ENCODE data around the gene CCDC171.
"Not testable (repeated sequence)": the region's sequence is repeated elsewhere in the genome, so short reads cannot be mapped to it uniquely, and the experiment has no call there.

Gene CCDC171

DNA sequence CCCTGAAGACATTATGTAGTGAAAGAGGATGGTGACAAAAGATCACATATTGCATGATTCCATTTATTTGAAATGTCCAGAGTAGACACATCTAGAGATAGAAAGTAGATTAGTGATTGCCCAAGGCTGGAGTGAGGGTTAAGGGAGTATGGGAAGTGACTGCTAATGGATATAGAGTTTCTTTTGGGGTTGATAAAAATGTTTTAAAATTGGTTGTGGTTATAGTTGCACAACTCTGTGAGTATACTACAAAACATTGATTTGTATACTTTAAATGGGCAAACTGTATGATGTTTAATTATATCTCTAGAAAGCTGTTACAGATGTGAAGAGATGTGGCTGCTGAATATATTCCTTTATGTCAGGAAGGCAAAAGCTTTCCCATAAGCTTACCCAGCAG is 202.8 kb downstream of the CCDC171 start:
- no peak for DNase-seq

DNA sequence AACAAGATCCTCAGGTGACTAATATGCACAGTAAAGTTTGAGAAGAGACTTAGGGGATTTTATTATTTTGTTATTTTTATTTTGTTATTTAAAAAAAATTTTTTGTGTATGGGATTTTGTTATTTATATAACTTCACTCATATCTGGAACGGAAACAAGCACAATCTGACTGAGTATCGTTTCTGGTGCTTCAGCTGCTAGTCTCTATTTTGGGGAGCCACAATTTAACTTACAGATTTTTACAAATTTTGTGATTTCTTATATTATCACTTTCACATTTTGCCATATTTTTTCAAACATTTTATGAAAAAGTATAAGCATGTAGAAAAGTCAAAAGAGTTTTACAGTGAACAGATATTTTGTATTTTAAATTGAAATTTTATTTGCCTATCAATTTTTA is 208.7 kb downstream of the CCDC171 start:
- no peak for DNase-seq

DNA sequence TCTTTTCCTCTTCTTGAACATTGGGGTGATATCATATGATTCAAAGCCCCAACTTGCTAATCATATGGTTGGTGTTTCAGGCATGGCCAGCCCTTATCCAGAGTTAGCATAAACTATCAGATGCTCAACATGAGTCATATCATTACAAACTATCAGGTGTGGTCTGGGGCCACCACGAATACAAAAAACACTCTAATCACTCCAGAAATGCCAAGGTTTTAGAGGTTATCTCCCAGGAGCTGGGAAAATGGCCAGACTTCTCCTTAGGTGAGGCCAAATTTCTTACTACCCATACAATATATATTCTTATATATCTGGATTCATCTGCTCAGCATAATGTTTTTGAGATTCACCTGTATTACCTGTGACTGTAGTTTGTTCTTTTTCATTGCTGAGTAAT is 210.5 kb downstream of the CCDC171 start:
- DNase-seq, result no peak

DNA sequence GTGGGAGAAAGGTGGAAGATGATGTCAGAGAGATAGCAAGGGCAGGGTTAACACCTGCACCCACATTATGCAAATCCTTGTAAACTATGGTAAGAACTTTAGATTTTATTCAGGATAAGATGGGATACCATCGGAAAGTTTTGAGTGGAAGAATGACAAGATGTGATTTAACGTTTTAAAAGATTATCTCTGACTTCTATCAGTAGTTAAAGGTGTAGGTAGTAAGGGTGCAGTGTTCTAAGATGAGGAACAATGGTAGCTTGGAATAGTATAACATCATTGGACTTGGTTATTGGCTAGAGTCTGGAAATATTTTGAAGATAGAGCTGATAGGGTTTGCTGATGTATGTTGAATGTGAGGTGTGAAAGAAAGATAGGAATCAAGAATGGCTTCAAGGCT is 211.3 kb downstream of the CCDC171 start:
- DNase-seq, result no peak

DNA sequence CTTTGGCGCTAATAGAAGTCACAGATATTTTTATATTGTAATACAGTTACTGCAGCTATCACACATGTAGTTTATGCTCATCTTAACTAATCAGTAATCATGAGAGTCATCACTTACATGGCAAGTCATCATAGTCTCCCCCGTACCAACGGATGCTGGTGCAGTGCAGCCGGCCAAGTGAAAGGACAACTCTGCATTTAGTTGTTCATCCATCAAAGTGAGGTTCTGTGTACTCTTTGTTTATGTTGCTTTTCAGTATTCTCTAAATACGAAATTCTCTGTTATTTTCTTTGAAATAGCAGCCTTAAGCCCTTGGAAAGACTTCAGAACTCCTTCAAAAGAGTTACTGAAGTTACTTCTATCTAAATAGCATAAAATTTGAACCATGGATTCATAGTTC is 216.7 kb downstream of the CCDC171 start:
- no peak for DNase-seq

DNA sequence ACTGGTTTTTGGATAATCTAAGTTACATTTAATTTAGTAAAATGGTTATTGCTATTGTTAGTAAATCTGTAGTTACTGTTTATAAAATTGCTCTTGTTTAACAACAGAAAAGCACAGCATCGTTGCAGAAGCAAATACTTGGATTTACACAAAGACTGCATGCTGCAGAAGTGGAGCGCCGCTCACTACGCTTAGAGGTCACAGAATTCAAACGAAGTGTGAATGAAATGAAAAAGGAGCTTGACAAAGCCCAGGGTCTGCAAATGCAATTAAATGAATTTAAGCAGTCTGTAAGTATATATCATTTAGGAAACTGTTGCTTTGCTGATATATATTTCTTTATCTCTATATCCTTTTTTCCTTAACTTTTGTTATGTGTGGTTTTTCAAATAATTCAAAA is 226.0 kb downstream of the CCDC171 start:
- no peak for DNase-seq

DNA sequence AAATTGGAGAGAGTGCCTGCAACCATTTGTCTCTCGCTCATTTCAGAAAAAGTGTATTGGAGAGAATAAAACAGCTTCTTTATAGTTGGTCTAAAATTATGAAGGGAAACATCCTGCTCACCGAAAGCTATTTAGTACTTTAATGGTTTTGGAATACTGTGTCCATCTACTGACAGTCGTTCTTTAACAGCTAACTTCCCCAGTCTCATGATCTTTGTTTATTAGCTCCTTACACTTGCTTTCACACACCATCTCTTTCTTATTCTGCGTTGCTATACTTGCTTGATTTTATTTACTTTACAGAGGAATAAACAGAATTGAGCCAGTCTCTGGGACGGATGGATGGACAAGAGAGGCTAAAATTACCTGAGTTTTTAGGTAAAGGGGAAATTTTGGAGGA is 229.3 kb downstream of the CCDC171 start:
- no peak for DNase-seq

DNA sequence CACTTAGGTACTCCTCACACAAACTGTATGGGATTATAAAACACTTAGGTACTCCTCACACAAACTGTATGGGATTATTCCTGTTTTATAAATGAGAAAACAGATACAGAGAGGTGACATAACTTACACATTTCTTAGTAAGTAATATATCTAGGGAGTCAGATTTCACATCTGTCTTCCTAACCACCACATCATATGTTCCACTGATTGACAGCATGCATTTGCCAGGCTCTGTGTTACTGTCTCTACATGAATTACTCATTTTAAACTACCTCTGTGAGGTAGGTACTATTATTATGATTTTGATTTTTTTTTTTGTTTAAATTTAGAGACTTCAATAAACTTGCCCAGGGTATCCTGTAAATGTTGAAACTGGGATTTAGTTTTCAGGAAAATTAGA is 232.7 kb downstream of the CCDC171 start:
- no peak for DNase-seq

DNA sequence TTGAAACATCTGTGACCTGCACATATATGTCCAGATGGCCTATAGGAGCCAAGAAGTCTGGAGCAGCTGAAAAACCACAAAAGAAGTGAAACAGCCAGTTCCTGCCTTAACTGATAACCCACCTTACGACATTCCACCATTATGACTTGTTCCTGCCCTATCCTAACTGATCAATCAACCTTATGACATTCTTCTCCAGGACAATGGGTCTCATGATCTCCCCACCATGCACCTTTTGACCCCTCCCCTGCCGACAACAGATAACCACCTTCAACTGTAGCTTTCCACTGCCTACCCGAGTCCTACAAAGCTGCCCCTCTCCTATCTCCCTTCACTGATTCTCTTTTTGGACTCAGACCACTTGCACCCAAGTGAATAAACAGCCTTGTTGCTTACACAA is 233.8 kb downstream of the CCDC171 start:
- DNase-seq, result no peak

DNA sequence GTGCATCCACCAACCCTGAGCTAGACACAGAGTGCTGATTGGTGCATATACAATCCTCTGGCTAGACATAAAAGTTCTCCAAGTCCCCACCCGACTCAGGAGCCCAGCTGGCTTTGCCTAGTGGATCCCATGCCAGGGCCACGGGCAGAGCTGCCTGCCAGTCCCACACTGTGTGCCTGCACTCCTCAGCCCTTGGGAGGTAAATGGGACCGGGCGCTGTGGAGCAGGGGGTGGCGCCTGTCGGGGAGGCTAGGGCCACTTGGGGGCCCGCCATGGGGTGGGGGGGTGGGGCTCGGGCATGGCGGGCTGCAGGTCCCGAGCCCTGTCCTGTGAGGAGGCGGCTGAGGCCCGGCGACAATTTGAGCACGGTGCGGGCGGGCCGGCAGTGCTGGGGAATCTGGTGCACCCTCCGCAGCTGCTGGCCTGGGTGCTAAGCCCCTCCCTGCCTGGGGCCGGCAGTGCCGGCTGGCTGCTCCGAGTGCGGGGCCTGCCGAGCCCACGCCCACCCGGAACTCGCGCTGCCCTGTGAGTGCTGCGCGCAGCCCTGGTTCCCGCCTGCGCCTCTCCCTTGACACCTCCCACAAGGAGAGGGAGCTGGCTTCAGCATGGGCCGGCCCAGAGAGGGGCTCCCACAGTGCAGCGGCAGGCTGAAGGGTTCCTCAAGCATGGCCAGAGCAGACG is 257.5 kb downstream of the CCDC171 start:
- not testable (repeated sequence) for DNase-seq

DNA sequence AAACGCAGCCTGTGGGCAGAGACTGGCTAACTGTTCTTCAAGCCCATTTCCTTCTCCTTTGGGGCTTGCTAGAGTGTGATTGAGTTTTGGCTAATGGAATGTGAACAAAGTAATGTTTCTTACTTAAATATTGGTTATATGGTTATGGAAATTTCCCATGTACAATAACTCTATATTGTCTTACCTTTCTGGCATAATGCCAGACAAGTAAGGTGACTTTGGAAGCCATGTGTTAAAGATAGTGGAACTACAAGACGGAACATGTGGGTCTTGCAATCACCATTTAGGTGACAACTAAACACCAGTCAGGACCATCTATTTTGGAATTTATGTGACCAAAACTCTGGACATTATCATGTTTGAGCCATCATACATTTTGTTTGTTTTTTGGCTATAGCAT is 260.2 kb downstream of the CCDC171 start:
- DNase-seq, result no peak

DNA sequence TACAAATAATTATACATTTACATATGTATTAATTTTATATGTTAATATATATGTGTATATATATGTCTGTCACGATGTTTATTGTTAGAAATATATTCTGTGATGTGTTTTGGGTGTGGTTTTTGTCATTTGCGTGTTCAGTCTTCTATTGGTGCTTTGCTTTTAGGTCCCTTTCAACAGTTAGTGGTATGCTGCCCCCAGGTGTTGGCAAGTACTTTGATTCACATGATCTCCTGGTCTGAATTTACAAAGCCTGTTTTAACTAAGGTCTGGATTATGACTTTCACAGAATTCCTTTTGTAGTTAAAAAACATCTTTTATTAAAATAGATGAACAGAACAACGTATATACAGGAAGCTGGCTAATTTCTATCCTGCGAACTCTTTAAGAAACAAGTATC is 271.5 kb downstream of the CCDC171 start:
- DNase-seq, result no peak

DNA sequence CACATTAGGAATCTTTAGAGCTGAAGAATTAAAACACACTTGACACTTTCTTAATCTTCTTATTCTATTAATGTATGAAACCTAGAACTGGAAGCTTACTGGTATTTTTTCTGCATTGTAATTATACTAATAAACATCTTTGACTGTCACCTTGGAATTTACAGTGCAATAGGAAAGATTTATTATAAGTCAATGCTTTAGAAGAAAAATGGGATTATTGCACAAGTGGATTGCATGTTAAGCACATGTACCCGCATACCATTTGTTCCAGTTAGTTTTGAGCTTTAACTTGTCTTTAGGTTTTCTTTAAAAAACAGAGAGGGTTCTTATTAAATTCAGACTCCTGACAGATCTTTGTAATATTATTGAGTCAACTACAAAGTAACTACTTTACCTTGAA is 278.5 kb downstream of the CCDC171 start:
- no peak for DNase-seq

DNA sequence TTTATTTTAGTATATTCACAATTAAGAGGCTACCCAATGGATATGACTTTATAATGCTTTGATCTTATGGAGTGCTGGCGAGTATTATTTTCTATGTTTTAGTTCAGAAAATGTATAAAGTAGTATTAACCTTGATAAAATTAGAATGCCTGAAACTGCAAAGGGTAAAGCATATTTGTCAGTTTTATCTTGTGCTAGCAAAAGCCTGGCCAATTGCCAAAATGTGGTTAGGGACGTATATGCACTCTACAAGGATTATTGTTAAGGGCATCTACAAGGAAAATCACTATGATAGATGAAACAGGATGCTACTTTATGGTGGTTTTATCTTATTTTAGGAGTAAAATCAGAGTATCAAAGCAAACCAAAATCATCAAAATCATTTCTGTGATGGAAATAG is 281.7 kb downstream of the CCDC171 start:
- DNase-seq, result no peak

DNA sequence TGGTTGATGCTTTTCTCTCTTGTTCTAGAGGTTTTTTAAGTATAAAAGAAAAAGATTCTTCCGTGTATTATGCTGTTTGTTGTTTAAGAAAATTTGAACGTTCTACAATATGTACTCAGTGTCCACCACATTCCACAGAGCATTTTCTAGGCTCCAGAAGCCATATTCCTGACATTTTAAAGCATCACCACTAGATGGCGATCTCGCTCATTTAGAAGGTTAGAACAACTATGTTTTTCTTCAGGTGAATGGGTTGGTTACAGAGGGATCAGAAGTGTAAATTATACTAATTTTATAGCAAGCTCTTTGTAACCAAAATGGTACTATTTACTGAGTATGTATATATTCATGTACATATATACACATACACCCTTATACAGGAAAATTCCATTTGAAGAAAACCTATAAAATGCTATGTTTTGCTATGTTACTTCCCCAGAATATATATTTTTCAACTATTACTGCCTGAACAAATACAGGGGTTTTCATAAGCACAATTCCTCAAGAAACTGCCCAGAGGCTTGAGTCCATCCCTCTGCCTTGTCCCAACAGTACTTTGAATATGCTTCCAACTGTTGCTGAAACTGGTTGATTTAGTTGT is 284.3 kb downstream of the CCDC171 start:
- peak in 6 of 51 donors; percentile 0 to 15 (median 5) for DNase-seq

DNA sequence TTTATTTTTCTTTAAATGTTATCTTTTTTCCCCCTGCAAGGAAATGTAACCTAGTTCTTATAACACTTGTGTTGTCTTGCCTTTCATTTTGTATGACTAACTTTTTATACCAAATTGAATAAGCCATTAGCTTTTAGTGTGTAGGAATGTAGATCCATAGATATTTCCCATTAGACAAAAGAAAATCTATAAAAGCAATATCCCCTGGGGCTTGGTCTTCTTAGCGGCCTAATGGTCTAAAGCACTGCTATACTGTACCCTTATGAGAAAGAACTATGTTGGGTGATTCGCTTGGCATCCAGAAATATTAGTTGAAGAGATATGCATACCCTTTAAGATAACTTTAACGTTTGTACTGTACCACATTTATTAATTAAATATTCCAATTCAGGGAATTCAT is 289.2 kb downstream of the CCDC171 start:
- DNase-seq, result no peak

DNA sequence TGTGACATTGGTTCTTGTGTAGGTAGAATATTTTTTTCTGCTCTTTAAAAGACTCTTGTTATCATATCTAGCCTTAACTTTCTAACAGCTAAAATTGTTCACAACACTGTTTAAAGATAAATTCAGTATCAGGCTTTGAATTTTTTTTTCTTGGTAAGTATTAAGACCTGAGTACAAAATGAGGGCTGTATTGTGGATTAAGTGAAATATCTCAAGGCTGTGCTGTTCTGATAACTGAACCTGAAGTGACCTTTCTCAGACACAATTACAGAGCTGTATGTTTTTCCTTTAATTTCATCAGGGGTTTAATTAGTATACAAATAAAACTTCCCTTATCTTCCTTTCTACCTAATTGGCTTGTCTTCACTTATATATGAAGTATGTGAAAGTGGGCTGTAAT is 290.5 kb downstream of the CCDC171 start:
- DNase-seq, result no peak

DNA sequence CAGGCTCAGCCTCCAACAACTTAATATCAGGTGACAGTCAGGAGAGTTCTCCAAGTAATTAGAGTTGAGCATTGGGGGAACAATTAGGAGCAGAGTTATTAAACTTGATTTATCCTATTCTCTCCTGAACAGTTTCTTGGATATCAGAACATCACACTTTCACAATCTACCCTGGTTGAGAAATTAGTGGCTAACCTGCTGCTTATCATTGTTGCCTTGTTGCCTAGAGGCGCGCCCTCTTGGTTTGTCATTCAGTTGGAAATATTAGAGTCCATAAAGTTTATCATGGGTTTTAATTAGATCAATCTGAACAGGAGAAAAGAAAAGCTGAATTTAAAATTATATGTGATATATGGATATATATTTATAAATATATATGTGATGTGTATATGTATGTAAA is 291.1 kb downstream of the CCDC171 start:
- DNase-seq, result no peak

DNA sequence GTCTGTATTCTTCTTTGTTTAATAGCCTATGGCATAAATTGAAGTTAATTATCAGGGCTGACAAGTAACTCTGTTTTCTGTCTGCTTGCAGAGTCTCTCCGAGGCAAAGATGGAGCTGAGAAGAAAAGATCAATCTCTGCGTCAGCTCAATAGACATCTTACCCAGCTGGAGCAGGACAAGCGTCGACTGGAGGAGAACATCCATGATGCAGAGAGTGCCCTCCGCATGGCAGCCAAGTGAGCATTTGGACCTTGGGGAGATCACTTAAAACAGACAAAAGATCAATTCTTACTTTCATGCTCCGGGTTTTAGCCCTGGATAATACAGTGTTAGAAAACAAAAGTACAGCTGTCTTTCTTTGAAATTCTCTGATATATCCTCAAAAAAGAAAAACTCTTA is 293.8 kb downstream of the CCDC171 start:
- DNase-seq, result no peak

DNA sequence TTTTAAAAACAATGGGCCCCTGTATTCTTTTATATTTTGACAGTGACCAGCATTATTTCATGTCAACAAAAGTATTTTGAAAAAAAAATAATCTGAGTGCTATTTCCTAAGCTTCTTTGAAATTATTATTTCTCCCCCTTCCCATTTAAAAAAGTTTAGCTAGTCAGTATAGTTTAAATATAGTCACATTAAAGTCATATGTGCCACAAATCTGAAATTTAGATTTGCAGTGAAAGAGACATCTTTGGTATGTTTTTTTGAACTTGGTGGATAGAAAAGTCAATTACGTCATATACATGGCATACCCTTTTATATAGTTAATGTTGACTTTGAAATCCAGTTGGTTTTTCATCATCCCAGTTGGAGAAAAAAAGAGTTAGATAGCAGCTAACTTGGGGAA is 297.0 kb downstream of the CCDC171 start:
- DNase-seq, result no peak

DNA sequence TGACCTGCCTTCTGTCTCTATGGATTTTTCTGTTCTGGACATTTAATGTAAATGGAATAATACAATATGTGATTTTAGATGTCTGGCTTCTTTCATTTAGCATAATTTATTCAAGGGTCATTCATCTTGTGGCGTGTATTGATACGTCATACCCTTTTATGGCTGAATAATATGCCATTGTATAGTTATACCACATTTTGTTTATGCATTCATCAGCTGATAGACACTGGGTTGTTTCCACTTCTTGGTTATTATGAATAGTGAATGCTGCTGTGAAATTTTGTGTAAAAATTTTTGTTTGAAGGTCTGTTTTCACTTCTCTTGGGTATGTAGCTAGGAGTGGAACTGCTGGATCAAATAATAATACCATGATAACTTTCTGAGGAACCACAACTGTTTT is 298.9 kb downstream of the CCDC171 start:
- DNase-seq, result no peak

DNA sequence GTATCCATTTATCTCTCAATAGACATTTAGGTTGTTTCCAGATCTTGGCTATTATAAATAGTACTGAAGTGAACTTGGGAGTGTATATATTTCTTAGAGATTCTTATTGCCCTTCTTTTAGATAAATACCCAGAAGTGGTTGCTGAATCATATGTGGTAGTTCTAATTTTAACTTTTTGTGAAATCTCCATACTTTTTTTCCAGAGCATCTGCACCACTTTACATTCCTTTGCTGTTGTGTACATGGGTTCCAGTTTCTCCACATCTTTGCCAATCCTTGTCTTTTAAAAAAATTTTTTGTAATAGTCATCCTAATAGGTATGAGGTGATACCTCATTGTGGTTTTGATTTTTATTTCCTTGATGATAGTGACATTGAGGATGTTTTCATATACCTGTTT is 303.7 kb downstream of the CCDC171 start:
- DNase-seq, result no peak

DNA sequence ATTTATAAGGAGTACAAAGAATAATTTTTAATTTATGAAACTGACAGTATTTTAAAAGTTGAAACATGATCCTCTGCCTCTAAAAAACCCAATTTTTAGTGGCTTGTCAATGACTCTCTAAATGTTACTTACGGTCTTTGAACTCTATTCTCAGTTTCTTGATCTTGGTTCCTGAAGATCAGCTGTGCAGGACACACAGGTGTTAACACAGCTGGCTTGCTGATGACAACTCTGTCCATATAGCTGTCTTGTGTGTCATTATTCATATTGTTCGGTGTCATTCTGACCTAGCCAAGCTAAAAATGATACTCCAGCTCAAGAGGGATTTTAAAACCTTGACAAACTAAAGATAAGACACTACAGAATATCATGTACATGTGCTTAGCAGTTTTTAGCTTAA is 314.5 kb downstream of the CCDC171 start:
- no peak for DNase-seq

DNA sequence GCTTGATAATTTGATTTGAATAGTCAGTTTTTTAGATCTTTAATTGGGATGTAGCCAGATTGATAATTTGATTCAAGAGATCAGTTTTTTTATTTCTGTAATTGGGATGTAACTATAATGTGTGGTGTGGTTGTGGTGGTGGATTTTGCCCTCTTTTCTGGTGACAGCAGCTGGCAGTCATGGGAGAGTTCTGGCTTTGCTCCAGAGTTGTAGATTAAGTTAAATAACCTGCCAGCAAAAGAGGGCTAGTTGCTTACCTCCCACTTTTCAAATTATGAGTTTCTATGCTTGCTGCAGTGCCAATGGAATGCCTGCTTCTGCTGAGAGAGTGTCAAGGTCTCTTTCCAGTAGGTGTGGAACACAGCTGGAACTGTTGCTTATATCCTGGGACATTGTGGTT is 315.1 kb downstream of the CCDC171 start:
- no peak for DNase-seq

Data from hypothalamus (tissue), 51 donors.